ENCODE measurements around the gene DTHD1.

Gene DTHD1

DNA sequence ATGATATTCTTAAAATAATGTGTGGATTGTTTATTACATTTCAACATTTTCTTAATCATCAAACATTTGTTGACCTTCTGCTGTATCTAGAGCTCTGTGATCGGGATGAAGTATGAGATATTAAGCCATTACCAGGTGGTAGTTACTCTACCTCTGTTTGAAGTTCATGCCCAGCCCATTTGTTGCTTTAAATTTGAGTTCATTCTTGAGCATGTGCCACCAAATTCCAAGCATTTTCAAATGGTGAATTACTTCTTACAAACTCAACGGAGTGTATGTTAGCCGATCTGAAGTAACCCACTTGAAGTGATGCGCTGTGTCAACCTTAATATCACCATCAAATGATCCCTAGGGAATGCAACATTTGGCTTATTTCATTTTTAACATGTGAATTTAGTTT lies 7.3 kb upstream of the DTHD1 start:
- H3K9me3 ChIP-seq (ENCODE audit: control insufficient read depth, low read length), result no peaks in the 10 kb centered on the region
- no peaks in the 10 kb centered on the region for H3K27me3 ChIP-seq (replicated peaks; ENCODE audit: control insufficient read depth, insufficient read depth, low read length)
- H3K4me3 ChIP-seq (ENCODE audit: low read length), result no peak overlapping the region
- DNase-seq (ENCODE audit: low read depth), result no peak
- H3K4me1 ChIP-seq (ENCODE audit: control insufficient read depth, insufficient read depth, low read length), result no peaks in the 10 kb centered on the region
- H3K36me3 ChIP-seq (ENCODE audit: control insufficient read depth, insufficient read depth, low read length, severe bottlenecking), result no peaks in the 10 kb centered on the region
- no peak overlapping the region for H3K9ac ChIP-seq (ENCODE audit: low read length)

DNA sequence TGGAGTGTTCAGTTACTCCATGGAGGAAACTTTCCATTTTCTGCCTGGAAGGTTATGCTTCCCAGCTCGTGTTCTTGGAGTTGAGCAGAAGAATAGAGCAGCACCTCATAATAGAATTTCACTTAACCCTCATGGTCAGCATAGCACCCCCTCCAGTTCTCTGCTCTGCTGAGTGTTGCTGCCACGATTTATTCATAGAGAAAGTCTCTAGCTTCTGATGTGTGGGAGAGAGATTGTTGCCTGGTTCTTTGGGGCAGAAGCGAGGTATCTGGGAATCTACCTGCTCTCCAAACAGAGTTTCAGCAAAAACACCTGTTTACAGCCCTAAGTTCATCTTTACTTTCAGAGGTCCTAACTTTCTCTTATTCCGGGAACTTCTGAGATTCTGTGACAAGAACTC lies 3.9 kb upstream of the DTHD1 start:
- H3K4me1 ChIP-seq (ENCODE audit: control insufficient read depth, insufficient read depth, low read length), result no peaks in the 10 kb centered on the region
- H3K27me3 ChIP-seq (replicated peaks; ENCODE audit: control insufficient read depth, insufficient read depth, low read length), result no peaks in the 10 kb centered on the region
- no peaks in the 10 kb centered on the region for H3K36me3 ChIP-seq (ENCODE audit: control insufficient read depth, insufficient read depth, low read length, severe bottlenecking)
- no peak overlapping the region for H3K4me3 ChIP-seq (ENCODE audit: low read length)
- no peak overlapping the region for H3K9ac ChIP-seq (ENCODE audit: low read length)
- H3K9me3 ChIP-seq (ENCODE audit: control insufficient read depth, low read length), result no peaks in the 10 kb centered on the region
- DNase-seq (ENCODE audit: low read depth), result no peak

DNA sequence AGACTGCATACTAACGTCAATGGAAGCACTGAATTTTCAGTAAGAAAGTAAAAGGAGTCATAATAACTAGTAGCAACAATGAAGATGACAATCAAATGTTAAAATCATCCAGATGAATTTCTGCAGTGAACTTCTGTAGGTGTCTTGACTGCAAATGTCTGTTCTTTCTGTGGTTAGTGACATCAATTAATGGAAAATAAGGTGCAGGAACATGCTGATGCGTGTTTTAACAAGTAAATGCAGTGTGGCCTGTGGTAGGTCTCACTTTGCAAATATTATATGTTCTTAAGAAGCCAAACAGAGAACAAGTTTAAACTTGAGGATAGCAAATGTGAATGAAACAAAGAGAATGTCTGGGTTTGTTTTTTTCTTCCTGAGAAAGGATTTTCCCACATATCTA lies 2.6 kb upstream of the DTHD1 start:
- Histone ChIP-seq H3K27me3 (replicated peaks; ENCODE audit: control insufficient read depth, insufficient read depth, low read length) (no peaks in the 10 kb centered on the region), H3K4me3 (ENCODE audit: low read length) (no peak overlapping the region), H3K9ac (ENCODE audit: low read length) (no peak overlapping the region), H3K4me1 (ENCODE audit: control insufficient read depth, insufficient read depth, low read length) (no peaks in the 10 kb centered on the region), H3K9me3 (ENCODE audit: control insufficient read depth, low read length) (no peaks in the 10 kb centered on the region), H3K36me3 (ENCODE audit: control insufficient read depth, insufficient read depth, low read length, severe bottlenecking) (no peaks in the 10 kb centered on the region)
- DNase-seq (ENCODE audit: low read depth), result no peak

DNA sequence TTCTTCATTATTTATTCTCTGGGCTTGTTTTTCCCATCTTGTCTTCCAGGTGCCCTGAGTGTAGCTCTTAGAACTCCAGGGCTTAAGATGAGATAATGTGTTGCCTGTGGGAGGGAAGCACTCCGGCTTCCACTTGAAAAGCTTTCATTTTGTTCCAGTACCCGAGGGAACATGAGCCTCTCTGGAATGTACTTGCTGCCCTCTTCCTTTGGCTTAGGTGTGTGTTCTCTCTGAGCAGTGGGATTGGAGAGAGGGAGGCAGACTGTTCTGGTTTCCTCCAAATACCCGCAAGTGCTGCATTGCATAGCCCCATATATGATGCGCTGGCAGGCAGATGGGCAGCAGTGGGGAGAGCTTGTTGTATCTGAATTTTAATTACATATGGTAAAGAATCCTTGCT lies 861 bp upstream of the DTHD1 start:
- no peaks in the 10 kb centered on the region for H3K9me3 ChIP-seq (ENCODE audit: control insufficient read depth, low read length)
- no peak for DNase-seq (ENCODE audit: low read depth)
- no peak overlapping the region for H3K4me3 ChIP-seq (ENCODE audit: low read length)
- no peaks in the 10 kb centered on the region for H3K4me1 ChIP-seq (ENCODE audit: control insufficient read depth, insufficient read depth, low read length)
- no peaks in the 10 kb centered on the region for H3K27me3 ChIP-seq (replicated peaks; ENCODE audit: control insufficient read depth, insufficient read depth, low read length)
- no peaks in the 10 kb centered on the region for H3K36me3 ChIP-seq (ENCODE audit: control insufficient read depth, insufficient read depth, low read length, severe bottlenecking)
- H3K9ac ChIP-seq (ENCODE audit: low read length), result no peak overlapping the region

DNA sequence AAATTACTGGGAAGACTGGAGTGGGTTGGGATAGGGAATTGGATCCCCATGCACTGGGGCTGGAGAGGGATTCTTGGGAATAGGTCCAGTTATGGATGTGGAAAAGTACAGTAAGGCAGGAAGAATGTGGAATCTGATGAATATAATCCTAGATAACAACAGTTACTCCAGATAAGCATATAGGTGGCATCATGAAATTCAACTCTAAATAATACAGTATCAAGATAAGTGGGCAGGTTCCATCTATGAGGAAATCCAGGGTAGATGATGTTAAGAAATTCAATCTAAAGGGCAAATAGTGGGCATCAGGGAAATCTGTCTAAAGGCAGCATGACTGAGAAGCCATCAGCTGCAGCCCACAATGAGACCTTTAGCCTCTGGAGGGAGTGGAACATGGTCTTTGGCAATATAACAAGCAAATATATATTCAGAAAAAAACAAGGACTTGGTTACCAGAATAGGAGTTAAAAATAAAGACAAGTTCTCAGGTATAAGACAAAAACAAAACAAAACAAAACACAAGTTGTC lies 1.2 kb downstream of the DTHD1 start:
- no peaks in the 10 kb centered on the region for H3K9me3 ChIP-seq (ENCODE audit: control insufficient read depth, low read length)
- DNase-seq (ENCODE audit: low read depth), result no peak
- H3K4me3 ChIP-seq (ENCODE audit: low read length), result no peak overlapping the region

DNA sequence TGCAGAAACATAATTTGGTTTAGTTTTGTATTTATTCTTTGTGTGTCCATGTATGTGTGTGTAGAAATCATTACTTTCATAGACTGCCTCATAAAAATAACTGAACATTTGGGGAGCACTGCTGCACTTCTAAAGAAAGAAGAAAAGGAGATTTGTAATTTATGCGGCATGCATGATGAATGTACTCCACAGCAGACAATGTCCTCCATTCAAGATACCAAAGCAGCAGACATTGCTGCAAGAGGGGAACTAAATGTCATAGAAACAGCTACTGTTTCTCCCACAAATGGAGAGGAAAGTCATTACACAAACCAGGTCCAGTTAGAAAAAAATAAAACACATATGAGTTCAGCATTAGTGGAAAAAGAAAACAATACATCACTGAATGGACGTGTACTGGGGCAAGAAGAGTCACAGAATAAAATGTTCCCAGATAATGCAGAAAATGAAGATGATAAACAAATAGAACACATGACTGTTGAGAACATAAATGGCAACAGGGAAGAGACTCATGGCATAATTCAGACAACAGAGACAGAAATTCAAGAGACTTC lies 2.6 kb downstream of the DTHD1 start:
- no peak overlapping the region for H3K9ac ChIP-seq (ENCODE audit: low read length)
- H3K27me3 ChIP-seq (replicated peaks; ENCODE audit: control insufficient read depth, insufficient read depth, low read length), result no peaks in the 10 kb centered on the region
- H3K4me1 ChIP-seq (ENCODE audit: control insufficient read depth, insufficient read depth, low read length), result no peaks in the 10 kb centered on the region
- no peak overlapping the region for H3K4me3 ChIP-seq (ENCODE audit: low read length)
- no peaks in the 10 kb centered on the region for H3K9me3 ChIP-seq (ENCODE audit: control insufficient read depth, low read length)
- no peak for DNase-seq (ENCODE audit: low read depth)
- H3K36me3 ChIP-seq (ENCODE audit: control insufficient read depth, insufficient read depth, low read length, severe bottlenecking), result no peaks in the 10 kb centered on the region

More for the DNA sequence above, 1.2 kb downstream of the DTHD1 start:
- H3K27me3 ChIP-seq (replicated peaks; ENCODE audit: control insufficient read depth, insufficient read depth, low read length), result no peaks in the 10 kb centered on the region
- no peak overlapping the region for H3K9ac ChIP-seq (ENCODE audit: low read length)
- H3K4me1 ChIP-seq (ENCODE audit: control insufficient read depth, insufficient read depth, low read length), result no peaks in the 10 kb centered on the region
- H3K36me3 ChIP-seq (ENCODE audit: control insufficient read depth, insufficient read depth, low read length, severe bottlenecking), result no peaks in the 10 kb centered on the region

DNA sequence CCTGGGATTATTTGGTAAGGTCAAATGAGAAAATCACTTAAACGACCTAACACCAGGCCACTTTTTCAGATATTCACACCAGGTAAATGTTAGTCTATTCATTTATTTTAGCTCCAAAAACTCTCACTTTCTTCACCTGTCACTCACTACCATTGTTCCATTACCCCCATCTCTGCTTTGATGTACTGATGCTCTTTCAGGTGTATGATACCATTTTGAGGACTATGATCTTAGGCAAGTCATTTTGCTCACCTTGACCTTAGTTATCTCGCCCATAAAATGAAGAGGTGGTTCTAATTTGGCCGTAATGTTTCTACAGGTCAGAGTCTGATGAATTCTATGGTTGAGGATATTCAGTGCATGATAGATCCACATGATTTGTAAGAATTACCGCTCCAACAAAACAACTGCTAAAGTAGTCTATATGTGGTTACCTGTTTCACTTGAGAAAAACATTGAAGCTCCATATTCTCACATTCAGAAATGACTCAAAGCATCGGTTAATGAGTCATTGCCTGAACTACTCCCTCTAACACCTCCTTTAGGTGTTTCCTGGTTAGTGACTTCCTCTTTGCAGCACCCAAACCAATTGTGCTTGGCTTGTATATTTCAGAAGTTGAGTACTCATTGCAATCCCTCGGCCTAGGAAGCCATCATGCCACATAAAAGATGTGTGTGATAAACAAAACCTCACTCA lies 4.5 kb downstream of the DTHD1 start:
- no peaks in the 10 kb centered on the region for H3K9me3 ChIP-seq (ENCODE audit: control insufficient read depth, low read length)
- no peak overlapping the region for H3K9ac ChIP-seq (ENCODE audit: low read length)
- DNase-seq (ENCODE audit: low read depth), result no peak
- H3K27me3 ChIP-seq (replicated peaks; ENCODE audit: control insufficient read depth, insufficient read depth, low read length), result no peaks in the 10 kb centered on the region
- no peaks in the 10 kb centered on the region for H3K4me1 ChIP-seq (ENCODE audit: control insufficient read depth, insufficient read depth, low read length)
- H3K36me3 ChIP-seq (ENCODE audit: control insufficient read depth, insufficient read depth, low read length, severe bottlenecking), result no peaks in the 10 kb centered on the region
- H3K4me3 ChIP-seq (ENCODE audit: low read length), result no peak overlapping the region

DNA sequence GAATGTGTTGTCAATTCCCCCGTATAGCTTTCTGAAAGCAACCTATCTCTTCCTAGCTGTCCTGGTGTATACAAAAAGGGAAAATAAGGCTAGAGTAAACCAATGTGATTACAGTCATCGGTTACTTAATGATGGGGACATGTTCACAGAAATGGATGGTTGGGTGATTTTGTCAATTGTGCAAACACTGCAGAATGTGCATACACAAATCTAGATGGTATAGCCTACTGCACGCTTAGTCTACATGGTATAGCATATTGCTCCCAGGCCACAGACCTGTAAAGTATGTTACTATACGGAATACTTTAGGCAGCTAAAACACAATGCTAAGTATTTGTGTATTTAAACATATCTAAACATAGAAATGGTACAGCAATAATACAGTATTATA lies 5.1 kb downstream of the DTHD1 start:
- DNase-seq (ENCODE audit: low read depth), result no peak
- H3K27me3 ChIP-seq (replicated peaks; ENCODE audit: control insufficient read depth, insufficient read depth, low read length), result no peaks in the 10 kb centered on the region
- no peaks in the 10 kb centered on the region for H3K4me1 ChIP-seq (ENCODE audit: control insufficient read depth, insufficient read depth, low read length)
- H3K9ac ChIP-seq (ENCODE audit: low read length), result no peak overlapping the region
- H3K4me3 ChIP-seq (ENCODE audit: low read length), result no peak overlapping the region
- no peaks in the 10 kb centered on the region for H3K9me3 ChIP-seq (ENCODE audit: control insufficient read depth, low read length)
- H3K36me3 ChIP-seq (ENCODE audit: control insufficient read depth, insufficient read depth, low read length, severe bottlenecking), result no peaks in the 10 kb centered on the region

DNA sequence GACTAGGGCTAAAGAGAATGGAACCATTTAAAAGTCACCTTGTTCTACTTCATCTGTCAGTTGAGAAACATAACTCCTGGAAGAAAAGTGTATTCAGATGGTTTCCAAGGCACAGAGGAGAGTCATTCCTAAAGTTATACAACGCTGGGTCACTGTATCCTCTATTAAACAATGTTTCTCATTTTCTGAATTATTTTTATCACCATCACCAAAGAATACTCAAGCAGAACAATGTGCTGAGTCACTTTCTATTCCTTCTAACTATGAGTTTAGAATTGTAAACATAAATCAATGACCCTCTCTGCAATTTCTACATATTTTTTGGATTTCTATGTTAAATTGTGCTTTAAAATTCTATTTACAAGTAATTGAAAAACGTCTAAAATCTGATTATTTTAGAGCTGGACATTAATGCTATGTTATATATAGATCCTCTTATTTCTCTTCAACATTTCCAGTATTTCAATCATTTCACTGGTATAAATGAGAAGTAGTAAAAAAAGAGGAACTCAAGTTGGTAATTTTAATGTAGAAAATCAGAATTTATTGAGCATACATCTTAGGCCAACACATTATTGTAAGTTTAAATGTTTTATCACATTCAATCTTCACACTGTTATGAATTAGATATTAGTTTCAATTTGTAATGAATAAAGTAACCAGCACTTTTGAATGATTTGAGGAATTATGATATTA lies 7.5 kb downstream of the DTHD1 start:
- Histone ChIP-seq H3K9me3 (ENCODE audit: control insufficient read depth, low read length) (no peaks in the 10 kb centered on the region), H3K4me3 (ENCODE audit: low read length) (no peak overlapping the region), H3K36me3 (ENCODE audit: control insufficient read depth, insufficient read depth, low read length, severe bottlenecking) (no peaks in the 10 kb centered on the region), H3K27me3 (replicated peaks; ENCODE audit: control insufficient read depth, insufficient read depth, low read length) (no peaks in the 10 kb centered on the region), H3K9ac (ENCODE audit: low read length) (no peak overlapping the region), H3K4me1 (ENCODE audit: control insufficient read depth, insufficient read depth, low read length) (no peaks in the 10 kb centered on the region)
- no peak for DNase-seq (ENCODE audit: low read depth)

DNA sequence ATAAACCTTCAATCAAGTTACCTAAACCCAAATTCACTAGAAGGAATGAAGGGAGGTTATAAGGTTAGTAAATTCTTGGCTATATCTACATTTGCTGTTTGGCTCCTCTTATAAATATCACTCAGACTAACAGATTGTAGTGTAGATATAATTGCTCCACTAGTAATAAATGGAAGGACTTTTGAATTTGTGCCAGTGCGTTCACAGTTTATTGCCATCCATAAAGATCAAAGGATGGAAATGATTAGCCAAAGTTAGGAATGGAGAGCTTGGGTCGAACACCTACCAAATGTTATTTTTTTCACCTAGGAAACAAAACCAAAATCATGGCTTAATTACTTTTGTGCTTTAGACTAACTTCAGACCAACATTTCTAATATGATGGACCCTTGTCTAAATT lies 9.2 kb downstream of the DTHD1 start:
- Histone ChIP-seq H3K9me3 (ENCODE audit: control insufficient read depth, low read length) (no peaks in the 10 kb centered on the region), H3K4me1 (ENCODE audit: control insufficient read depth, insufficient read depth, low read length) (no peaks in the 10 kb centered on the region), H3K36me3 (ENCODE audit: control insufficient read depth, insufficient read depth, low read length, severe bottlenecking) (no peaks in the 10 kb centered on the region), H3K9ac (ENCODE audit: low read length) (no peak overlapping the region), H3K4me3 (ENCODE audit: low read length) (no peak overlapping the region), H3K27me3 (replicated peaks; ENCODE audit: control insufficient read depth, insufficient read depth, low read length) (no peaks in the 10 kb centered on the region)
- DNase-seq (ENCODE audit: low read depth), result no peak

DNA sequence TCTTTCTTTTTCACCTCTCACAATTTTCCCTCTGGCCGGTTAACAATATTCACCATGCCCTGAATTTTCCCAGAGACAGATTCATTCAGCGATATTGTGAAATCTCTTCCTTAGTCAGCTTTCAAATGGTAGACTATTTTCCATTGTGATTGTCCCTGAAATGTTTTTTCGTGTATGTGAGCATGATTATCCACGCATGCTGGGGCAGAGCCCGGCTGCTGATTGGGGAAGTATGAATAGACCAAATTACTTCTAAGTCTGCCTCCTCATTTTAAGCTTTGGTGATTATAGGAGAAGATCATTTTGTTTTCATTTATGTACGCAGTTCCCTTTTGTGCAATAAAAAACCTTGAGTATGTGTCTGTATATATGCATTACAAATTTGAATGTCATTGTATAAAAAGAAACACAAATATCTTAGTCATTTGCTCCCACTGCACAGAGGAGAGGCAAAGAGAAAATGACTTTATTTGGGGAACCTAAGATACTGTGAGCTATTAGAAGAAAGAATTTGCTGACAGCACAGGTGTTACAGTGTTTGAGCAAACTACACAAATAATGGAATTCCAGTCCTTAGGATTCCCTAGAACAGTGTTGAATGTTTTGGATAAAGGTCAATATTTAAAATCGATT lies 11.3 kb downstream of the DTHD1 start:
- Histone ChIP-seq H3K4me1 (ENCODE audit: control insufficient read depth, insufficient read depth, low read length) (no peaks in the 10 kb centered on the region), H3K36me3 (ENCODE audit: control insufficient read depth, insufficient read depth, low read length, severe bottlenecking) (no peaks in the 10 kb centered on the region), H3K4me3 (ENCODE audit: low read length) (no peak overlapping the region), H3K9me3 (ENCODE audit: control insufficient read depth, low read length) (no peaks in the 10 kb centered on the region), H3K27me3 (replicated peaks; ENCODE audit: control insufficient read depth, insufficient read depth, low read length) (no peaks in the 10 kb centered on the region), H3K9ac (ENCODE audit: low read length) (no peak overlapping the region)
- no peak for DNase-seq (ENCODE audit: low read depth)
